K562 (cell line): Measurements from ENCODE around the gene FKBP8. TPM values are rescaled to one million over a fixed set of nuclear protein-coding genes. Genes with fewer than 3 reads are reported as not detected.

Experiments
- ARHGAP35 ChIP-seq: fragments of 450-650 bp; IDR thresholded peaks from 2 replicates; pipeline ENCODE4 v1.6.1; 2018; ENCODE audit not compliant: partially characterized antibody
- CBFA2T2 ChIP-seq: fragments of 450-650 bp; conservative IDR thresholded peaks from 2 replicates; pipeline ENCODE4 v1.6.1; 2017; ENCODE audit warnings: mild to moderate bottlenecking
- HMGN3 ChIP-seq: IDR thresholded peaks from 2 replicates; pipeline ENCODE4 v1.6.1; 2011; ENCODE audit warnings: borderline replicate concordance, low read depth, mild to moderate bottlenecking, mixed read lengths, low read length; ENCODE audit not compliant: insufficient read length; ENCODE audit errors: extremely low read depth
- ZNF507 ChIP-seq: conservative IDR thresholded peaks from 2 replicates; pipeline ENCODE4 v1.6.1; 2017; ENCODE audit warnings: missing genetic modification characterization, missing compliant biosample characterization
- ZNF551 ChIP-seq: fragments of 250-450 bp; sonication (Bioruptor Pico); IDR thresholded peaks from 2 replicates; pipeline ENCODE4 v1.5.0; 2021; ENCODE audit warnings: mild to moderate bottlenecking, moderate library complexity
- ZNF561 ChIP-seq: fragments of 450-650 bp; formaldehyde crosslinking; conservative IDR thresholded peaks from 2 replicates; pipeline ENCODE4 v1.4.0; 2020; ENCODE audit warnings: mild to moderate bottlenecking, moderate library complexity
- polyA plus RNA-seq, 8 experiments: library from polyadenylated mRNA; depleted of rRNA in 4 of 8; stranded (reverse) in 5 of 8; unstranded in 3 of 8; fragments of >200 nt; fragmentation: Nextera tagmentation in 2 of 8; fragmentation: Illumina TruSeq in 1 of 8; extraction: Ambion mirVana in 2 of 8; extraction: Trizol in 1 of 8; gene quantifications; 2 replicates each; pipeline versions ENCODE4 v1.2.1 to v1.2.3, GENCODE V29; 2011 to 2014; ENCODE audit warnings: inconsistent platforms in 1 of 8, missing spikeins in 1 of 8
- total RNA-seq, 7 experiments: library from RNA; depleted of rRNA in 6 of 7; stranded (reverse); fragments of >200 nt in 6 of 7; fragmentation: Illumina TruSeq in 2 of 7; extraction: Trizol in 2 of 7; gene quantifications; 2 replicates each; pipeline versions ENCODE4 v1.2.1 to v1.2.3, GENCODE V29; 2011 to 2021; ENCODE audit warnings: low replicate concordance in 1 of 7
- TF ChIP-seq, protein P1 (sequence below): sonication (generic); formaldehyde crosslinking; IDR thresholded peaks from 2 replicates; pipeline ENCODE4 v1.8.1; 2022; ENCODE audit warnings: missing genetic modification reagents
- TF ChIP-seq, protein P2 (sequence below): sonication (generic); formaldehyde crosslinking; IDR thresholded peaks from 2 replicates; pipeline ENCODE4 v1.8.0; 2022; ENCODE audit warnings: mild to moderate bottlenecking, missing genetic modification reagents
- TF ChIP-seq, protein P3 (sequence below): sonication (generic); formaldehyde crosslinking; IDR thresholded peaks from 2 replicates; pipeline ENCODE4 v1.8.0; 2022; ENCODE audit warnings: missing genetic modification reagents, mild to moderate bottlenecking, borderline replicate concordance
- TF ChIP-seq, protein P4 (sequence below): fragments of 200-800 bp; sonication (Bioruptor generic); IDR thresholded peaks from 2 replicates; pipeline ENCODE4 v1.6.1; 2017; ENCODE audit warnings: missing genetic modification characterization, missing compliant biosample characterization
- TF ChIP-seq, protein P5 (sequence below): fragments of 450-650 bp; conservative IDR thresholded peaks from 2 replicates; pipeline ENCODE4 v1.6.1; 2016; ENCODE audit warnings: missing genetic modification characterization, low read depth, mild to moderate bottlenecking, missing compliant biosample characterization, moderate library complexity
- TF ChIP-seq, protein P6 (sequence below): fragments of 250-450 bp; sonication (Bioruptor Pico); IDR thresholded peaks from 2 replicates; pipeline ENCODE4 v1.4.0; 2020; ENCODE audit warnings: borderline replicate concordance

The FKBP8 gene
- total and polyA plus RNA-seq, 9 of the 15 experiments (the other 6 are each of a cell fraction or from before 2014, with no cell fraction given), result 0.46 to 236 (median 104) TPM

GRCh38 chr19:18522124-18522861, 21.1 kb downstream of the FKBP8 start (continued):
- TF ChIP-seq, protein P1, sequence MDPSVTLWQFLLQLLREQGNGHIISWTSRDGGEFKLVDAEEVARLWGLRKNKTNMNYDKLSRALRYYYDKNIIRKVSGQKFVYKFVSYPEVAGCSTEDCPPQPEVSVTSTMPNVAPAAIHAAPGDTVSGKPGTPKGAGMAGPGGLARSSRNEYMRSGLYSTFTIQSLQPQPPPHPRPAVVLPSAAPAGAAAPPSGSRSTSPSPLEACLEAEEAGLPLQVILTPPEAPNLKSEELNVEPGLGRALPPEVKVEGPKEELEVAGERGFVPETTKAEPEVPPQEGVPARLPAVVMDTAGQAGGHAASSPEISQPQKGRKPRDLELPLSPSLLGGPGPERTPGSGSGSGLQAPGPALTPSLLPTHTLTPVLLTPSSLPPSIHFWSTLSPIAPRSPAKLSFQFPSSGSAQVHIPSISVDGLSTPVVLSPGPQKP (CRISPR knock-in tag), result no peak
- TF ChIP-seq ZNF551 (CRISPR knock-in tag) (no peak), ARHGAP35 (no peak), CBFA2T2 (no peak), ZNF507 (tag) (no peak), HMGN3 (no peak), ZNF561 (no peak)
- TF ChIP-seq, protein P2, sequence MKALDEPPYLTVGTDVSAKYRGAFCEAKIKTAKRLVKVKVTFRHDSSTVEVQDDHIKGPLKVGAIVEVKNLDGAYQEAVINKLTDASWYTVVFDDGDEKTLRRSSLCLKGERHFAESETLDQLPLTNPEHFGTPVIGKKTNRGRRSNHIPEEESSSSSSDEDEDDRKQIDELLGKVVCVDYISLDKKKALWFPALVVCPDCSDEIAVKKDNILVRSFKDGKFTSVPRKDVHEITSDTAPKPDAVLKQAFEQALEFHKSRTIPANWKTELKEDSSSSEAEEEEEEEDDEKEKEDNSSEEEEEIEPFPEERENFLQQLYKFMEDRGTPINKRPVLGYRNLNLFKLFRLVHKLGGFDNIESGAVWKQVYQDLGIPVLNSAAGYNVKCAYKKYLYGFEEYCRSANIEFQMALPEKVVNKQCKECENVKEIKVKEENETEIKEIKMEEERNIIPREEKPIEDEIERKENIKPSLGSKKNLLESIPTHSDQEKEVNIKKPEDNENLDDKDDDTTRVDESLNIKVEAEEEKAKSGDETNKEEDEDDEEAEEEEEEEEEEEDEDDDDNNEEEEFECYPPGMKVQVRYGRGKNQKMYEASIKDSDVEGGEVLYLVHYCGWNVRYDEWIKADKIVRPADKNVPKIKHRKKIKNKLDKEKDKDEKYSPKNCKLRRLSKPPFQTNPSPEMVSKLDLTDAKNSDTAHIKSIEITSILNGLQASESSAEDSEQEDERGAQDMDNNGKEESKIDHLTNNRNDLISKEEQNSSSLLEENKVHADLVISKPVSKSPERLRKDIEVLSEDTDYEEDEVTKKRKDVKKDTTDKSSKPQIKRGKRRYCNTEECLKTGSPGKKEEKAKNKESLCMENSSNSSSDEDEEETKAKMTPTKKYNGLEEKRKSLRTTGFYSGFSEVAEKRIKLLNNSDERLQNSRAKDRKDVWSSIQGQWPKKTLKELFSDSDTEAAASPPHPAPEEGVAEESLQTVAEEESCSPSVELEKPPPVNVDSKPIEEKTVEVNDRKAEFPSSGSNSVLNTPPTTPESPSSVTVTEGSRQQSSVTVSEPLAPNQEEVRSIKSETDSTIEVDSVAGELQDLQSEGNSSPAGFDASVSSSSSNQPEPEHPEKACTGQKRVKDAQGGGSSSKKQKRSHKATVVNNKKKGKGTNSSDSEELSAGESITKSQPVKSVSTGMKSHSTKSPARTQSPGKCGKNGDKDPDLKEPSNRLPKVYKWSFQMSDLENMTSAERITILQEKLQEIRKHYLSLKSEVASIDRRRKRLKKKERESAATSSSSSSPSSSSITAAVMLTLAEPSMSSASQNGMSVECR (CRISPR knock-in tag), result no peak
- TF ChIP-seq, protein P3, sequence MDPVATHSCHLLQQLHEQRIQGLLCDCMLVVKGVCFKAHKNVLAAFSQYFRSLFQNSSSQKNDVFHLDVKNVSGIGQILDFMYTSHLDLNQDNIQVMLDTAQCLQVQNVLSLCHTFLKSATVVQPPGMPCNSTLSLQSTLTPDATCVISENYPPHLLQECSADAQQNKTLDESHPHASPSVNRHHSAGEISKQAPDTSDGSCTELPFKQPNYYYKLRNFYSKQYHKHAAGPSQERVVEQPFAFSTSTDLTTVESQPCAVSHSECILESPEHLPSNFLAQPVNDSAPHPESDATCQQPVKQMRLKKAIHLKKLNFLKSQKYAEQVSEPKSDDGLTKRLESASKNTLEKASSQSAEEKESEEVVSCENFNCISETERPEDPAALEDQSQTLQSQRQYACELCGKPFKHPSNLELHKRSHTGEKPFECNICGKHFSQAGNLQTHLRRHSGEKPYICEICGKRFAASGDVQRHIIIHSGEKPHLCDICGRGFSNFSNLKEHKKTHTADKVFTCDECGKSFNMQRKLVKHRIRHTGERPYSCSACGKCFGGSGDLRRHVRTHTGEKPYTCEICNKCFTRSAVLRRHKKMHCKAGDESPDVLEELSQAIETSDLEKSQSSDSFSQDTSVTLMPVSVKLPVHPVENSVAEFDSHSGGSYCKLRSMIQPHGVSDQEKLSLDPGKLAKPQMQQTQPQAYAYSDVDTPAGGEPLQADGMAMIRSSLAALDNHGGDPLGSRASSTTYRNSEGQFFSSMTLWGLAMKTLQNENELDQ, result no peak
- TF ChIP-seq, protein P4, sequence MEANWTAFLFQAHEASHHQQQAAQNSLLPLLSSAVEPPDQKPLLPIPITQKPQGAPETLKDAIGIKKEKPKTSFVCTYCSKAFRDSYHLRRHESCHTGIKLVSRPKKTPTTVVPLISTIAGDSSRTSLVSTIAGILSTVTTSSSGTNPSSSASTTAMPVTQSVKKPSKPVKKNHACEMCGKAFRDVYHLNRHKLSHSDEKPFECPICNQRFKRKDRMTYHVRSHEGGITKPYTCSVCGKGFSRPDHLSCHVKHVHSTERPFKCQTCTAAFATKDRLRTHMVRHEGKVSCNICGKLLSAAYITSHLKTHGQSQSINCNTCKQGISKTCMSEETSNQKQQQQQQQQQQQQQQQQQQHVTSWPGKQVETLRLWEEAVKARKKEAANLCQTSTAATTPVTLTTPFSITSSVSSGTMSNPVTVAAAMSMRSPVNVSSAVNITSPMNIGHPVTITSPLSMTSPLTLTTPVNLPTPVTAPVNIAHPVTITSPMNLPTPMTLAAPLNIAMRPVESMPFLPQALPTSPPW, result no peak; the same call in none of the 2 replicates
- TF ChIP-seq, protein P5, sequence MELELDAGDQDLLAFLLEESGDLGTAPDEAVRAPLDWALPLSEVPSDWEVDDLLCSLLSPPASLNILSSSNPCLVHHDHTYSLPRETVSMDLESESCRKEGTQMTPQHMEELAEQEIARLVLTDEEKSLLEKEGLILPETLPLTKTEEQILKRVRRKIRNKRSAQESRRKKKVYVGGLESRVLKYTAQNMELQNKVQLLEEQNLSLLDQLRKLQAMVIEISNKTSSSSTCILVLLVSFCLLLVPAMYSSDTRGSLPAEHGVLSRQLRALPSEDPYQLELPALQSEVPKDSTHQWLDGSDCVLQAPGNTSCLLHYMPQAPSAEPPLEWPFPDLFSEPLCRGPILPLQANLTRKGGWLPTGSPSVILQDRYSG, result no peak
- TF ChIP-seq, protein P6, sequence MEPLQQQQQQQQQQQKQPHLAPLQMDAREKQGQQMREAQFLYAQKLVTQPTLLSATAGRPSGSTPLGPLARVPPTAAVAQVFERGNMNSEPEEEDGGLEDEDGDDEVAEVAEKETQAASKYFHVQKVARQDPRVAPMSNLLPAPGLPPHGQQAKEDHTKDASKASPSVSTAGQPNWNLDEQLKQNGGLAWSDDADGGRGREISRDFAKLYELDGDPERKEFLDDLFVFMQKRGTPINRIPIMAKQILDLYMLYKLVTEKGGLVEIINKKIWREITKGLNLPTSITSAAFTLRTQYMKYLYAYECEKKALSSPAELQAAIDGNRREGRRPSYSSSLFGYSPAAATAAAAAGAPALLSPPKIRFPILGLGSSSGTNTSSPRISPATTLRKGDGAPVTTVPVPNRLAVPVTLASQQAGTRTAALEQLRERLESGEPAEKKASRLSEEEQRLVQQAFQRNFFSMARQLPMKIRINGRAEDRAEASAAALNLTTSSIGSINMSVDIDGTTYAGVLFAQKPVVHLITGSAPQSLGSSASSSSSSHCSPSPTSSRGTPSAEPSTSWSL (CRISPR knock-in tag), result no peak
